Left lobe of liver (tissue), 2 donors: ENCODE results near the gene MYH7B. TPM values are rescaled to one million over a fixed set of nuclear protein-coding genes. Genes with fewer than 3 reads are reported as not detected.

Source experiments
- ATAC-seq: fragments of 200-7000 bp; cut with Tn5 transposase; one replicate; pipeline ENCODE4 v1.9.1; 2020; ENCODE audit warnings: mild to moderate bottlenecking, moderate library complexity
- DNase-seq: peaks from one replicate; pipeline ENCODE4 v3.0.0-alpha.2; 2020; ENCODE audit warnings: low spot score
- total RNA-seq: library from RNA; stranded (reverse); gene quantifications from one replicate; pipeline ENCODE4 v1.2.1, GENCODE V29; 2021
- donor health status: DM: no; HTN: no; CAD: no; lungs with moderate emphysema.
- donor health status: DM: no; HTN: yes; CAD: no.

Gene MYH7B
- total RNA-seq, 1 donor from 2014 or later = 0.45 TPM

DNA sequence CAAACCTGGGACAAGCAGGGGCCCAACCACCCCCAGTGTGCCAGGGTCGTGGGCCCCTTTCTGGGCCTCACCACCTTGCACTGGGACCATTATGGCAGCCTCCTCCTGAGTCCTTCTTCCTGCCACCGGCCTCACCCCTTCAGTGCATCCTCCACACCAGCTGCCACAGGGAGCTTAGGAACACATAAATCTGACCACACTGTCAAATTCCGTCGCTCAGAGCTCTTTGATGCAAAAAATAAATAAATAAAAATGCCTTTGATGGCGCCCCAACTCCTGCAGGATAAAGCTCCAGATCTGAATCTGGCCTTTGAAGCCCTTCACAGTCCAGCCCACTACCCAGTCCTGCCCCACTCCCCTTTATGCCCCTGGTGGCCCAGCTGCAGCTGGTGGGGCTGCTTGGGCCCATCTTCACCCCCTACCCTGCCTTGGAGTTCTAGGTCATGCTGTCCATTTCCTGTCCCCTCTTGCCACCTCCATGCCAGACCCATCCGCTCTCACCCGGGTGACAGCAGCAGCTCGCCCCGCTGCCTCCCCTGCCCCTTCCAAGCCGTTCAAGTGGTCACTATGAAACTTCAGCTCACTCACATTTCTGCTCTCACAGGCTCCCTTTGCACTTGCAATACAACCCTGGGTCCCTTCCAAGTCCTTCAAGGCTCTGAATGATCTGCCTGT, 16.0 kb downstream of the MYH7B start:
- ATAC-seq (no peak), DNase-seq (no peak)

DNA sequence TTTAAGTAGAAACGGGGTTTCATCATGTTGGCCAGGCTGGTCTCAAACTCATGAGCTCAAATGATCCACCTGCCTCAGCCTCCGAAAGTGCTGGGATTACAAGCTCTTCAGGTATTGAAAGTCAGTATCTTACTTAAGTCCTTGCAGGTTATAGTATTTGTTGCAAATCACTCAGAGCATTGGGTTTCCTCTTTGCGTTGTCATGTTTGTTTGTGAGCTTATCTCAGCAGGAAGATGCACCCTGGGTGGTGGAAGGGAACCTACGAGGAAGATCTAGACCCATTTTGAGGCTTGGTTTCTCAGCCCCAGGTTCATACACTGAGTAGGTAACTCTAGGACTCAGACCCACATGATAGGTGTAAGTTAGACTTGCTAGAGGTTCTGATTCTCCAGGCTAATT, 18.6 kb downstream of the MYH7B start:
- DNase-seq (no peak), ATAC-seq (no peak)

DNA sequence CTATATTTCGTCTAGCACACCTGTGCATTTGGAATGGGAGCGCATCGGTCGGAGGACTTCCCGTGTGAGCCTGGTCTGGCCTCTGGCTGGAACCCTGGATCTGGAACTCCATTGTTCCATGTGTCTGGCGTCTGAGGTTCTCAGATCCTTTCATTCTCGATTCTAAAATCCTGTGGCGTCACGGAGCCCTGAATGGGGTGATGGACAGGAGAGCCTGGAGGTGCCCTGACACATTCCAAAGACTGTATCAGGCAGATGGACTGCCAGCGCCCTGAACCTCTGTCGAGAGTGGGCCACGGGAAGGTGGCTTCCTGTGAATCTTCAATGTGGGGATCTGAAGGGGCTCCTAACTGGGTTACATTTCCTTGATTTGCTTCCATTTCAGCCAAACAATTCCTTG, 20.6 kb downstream of the MYH7B start:
- no peak for DNase-seq
- no peak for ATAC-seq

DNA sequence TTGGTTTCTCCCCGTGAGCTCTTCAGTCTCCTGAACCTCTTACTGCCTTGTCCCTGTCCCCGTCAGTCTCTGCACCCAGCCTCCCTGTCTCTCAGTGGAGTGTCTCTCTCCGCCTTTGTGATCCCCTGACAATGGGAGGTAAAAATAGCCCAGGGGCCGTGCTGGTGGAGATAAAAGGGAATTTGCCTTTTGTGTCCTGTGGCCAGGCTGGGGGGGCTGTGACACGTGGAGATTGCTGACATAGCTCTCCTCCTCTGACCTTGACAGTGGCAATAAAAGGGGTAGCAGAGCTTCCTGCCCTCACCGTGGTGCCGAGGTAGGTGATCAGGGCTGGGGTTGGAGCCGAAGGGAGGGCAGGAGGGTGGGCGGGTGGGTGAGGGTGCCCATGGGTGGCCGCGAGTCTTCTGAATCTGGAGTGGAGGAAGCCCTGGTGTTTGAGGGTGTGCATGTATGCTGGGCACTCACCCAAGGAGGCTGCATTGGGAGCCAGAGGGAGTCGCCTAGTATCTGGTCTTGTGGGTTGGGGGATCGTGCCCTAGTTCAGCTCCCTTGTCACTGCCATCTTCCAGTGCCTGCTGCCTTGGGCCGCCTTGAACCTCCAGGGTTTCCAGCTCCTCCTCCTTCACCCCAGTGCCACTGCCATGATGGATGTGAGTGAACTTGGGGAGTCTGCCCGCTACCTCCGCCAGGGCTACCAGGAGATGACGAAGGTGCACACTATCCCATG, 21.9 kb downstream of the MYH7B start:
- DNase-seq (no peak), ATAC-seq (no peak)

DNA sequence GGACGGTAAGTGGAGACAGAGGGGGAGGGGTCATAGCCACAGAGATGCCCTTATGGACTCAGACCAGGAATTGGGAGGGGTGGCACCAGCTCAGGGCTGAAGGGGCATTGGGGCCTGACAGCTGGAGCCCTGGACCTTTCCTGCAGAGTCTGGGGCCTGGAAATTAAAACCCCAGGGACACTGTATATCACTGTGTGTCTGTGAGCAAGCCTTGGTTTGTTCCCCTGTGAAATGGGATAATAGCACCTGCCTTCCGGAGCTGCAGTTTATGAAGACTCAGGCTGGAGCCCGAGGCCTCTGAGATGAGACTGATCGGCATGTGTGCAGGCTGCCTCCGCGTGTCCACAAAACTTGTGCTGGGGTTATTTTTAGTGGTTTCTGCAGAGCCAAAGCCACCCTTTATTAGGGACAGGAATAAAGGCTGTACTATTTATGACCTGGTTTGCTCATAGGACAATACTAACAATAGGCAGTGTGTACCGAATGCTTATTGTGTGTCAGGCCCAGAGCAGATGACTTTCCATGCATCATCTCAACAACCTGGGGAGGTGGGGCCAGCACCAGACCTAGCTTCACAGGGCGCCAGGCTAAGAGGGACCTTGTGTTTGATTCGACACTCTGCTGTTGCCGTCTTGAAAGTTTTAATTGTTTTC, 22.6 kb downstream of the MYH7B start:
- DNase-seq (no peak), ATAC-seq (no peak)

DNA sequence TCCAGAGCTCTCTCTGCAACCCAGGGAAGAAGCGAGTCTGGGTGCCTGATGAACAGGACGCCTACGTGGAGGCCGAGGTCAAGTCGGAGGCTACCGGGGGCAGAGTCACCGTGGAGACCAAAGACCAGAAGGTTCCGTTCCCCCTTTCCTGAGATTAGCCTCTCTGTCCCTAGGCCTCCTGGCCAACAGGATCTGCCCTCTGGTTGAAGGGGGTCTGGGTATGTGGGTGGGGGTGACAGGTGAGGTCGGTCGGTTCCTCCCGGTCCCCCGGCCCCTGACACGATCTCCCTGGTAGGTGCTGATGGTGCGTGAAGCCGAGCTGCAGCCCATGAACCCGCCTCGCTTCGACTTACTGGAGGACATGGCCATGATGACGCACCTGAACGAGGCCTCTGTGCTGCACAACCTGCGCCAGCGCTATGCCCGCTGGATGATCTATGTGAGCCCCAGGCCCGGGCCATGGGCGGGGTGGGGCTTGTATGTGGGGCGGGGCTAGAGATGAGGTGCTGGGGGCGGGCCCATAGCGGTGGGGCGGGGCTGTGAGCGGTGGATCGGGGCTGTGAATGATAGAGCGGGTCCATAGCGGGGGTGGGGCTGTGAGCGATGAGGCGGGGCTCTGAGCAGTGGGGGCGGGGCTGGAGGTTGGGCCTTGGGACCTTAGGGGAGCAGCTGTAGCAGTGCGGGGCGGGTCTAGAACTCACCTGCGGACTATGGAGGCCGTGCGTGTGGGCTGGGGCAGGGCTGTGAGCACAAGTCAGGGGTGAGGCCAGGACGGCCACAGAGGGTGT, 23.9 kb downstream of the MYH7B start:
- DNase-seq (no peak), ATAC-seq (no peak)

DNA sequence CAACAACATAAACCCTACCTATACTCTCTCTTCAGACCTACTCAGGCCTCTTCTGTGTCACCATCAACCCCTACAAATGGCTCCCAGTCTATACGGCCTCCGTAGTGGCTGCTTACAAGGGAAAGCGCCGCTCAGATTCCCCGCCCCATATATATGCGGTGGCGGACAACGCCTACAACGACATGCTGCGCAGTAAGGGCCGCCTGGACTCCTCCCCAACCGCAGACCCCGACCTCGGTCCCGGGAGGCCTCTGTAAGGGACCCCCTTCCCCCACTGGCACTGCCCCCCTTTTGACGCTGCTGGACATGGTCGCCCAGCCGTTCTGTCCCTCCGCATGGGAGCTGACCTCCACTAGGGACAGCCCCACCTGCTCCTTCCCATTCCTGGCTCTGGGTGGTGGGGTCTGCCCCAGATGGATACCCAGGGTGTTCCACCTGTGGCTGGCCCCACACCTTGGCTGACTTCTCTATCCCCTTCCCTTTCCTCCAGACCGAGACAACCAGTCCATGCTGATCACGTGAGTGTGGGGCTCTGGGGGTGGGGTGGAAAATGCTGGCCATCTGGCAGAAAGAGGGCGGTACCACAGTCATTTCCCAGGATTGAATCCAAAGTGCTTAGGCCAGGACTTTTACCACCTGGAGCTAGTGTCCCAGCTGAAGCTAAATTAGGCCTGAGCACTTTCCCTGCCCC, 25.0 kb downstream of the MYH7B start:
- no peak for ATAC-seq
- no peak for DNase-seq

DNA sequence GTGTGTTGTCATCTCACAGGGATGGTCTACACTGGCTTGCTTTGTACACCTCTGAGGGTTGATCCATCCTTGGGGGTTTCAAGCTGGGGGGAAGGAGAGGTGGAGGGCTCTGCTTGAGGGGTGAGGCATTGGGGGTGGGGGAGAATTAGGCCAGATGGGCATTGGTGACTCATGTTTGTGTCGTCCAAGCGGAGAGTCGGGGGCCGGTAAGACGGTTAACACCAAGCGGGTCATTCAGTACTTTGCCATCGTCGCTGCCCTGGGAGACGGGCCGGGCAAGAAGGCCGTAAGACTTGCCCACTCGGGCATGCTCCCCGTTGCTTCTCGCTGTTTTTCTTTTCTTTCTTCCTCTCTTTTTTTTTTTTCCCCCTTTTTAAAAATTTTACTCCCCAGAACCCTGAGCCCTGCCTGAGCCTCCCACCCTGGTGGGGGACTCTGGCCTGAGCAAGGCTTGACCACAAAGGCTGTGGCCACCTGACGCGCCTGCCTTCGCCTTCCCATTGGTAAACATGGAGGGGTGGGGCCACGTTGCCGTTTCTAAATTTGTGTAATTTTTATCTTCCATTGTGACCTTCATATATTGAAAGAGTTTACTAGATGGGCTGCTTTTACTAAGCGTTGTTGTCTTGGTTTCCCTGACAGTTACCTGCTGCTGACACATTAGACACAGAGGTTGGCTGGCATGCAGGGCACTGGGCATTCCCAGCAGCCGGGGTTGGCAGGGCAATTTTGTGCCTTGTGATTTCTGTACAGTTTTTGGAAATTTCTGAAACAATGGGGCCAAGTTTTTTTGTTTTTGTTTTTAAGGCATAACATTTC, 26.8 kb downstream of the MYH7B start:
- DNase-seq (no peak), ATAC-seq (no peak)

DNA sequence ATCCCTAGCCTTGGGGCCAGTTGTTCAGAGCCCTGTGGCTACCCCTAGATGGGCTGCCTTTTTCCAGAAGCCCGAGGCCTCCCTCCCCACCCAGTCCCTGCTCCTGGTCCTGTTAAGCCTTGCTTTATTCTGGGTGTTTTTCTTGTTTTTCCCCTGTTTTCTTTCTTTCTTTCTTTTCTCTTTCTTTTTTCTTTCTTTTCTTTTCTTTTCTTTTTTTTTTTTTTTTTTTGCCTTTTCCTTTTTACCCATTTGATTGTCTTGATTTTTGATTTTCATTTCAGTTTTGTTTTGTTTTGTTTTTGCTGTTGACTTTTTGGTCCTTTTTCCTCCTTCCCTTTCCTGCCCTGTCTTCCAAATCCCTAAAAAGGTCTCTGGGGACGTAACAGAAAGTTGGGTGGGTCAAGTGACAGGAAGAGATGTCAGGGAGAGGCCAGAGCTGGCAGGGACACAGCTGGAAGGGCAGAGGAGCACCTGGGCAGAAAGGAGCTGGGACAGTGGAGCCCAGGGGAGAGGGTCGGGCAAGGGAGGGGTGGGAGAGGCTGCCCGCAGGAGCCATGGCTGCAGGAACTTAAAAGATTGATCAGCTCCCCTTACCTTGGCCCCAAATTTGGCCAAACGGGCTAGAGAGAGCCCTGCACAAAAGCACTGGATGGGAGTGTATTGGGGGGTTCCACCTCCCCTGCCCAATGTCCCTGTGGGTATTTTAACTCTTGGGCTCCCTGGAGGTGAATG, 27.6 kb downstream of the MYH7B start:
- ATAC-seq (no peak), DNase-seq (no peak)

DNA sequence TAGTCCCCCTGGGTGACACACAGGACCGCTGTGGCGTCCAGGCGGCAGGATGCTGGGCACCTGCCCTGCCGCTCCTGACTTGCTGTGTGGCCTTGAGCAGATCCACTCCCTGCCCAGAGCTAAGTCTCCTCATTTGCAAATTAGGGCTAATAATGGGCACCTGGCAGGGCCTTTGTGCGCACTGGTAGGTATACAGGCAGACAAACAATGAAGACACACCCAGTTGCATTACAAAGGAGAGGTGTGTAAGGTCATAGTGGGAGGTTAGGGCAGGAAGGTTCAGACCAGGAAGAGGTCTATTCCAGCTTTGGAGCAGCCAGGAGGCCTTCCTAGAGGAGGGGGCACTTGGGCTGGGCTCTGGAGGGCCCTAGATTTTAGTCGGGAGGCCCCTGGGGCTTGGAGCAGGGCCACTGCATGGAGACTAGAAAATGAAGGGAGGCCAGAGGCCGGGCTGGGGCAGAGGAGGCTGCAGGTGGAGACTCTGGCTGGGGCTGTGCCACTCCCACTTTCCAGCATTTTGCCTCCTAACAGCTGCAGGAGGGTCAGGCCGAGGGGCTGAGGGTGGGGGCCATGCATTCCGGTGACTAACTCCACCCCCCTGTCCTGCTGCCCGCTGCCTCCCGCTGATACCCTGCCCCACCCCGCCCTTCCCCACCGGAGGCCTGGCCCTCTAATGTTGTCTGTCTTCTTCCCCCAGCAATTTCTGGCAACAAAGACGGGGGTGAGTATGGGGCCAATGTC, 28.5 kb downstream of the MYH7B start:
- ATAC-seq (no peak), DNase-seq (peak; percentile 45)

DNA sequence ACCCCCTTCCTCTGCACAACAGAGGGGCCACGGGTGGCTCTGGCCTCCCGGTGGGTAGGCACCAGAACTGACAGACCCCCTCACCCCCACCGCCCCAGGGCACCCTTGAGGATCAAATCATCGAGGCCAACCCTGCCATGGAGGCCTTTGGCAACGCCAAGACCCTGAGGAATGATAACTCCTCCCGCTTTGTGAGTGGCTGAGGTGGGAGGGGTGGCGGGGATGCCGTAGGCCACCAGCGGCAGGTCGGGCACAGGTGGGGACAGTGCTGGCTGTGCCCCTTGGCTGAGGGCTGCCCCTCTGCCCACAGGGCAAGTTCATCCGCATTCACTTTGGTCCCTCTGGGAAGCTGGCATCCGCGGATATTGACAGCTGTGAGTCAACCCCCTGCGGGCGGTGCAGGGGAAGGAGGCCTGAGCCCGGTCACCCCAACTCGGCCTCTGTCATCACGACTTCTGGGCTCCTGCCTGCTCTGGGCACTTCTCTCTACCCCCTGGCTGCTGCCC, 29.1 kb downstream of the MYH7B start:
- ATAC-seq (no peak), DNase-seq (no peak)

DNA sequence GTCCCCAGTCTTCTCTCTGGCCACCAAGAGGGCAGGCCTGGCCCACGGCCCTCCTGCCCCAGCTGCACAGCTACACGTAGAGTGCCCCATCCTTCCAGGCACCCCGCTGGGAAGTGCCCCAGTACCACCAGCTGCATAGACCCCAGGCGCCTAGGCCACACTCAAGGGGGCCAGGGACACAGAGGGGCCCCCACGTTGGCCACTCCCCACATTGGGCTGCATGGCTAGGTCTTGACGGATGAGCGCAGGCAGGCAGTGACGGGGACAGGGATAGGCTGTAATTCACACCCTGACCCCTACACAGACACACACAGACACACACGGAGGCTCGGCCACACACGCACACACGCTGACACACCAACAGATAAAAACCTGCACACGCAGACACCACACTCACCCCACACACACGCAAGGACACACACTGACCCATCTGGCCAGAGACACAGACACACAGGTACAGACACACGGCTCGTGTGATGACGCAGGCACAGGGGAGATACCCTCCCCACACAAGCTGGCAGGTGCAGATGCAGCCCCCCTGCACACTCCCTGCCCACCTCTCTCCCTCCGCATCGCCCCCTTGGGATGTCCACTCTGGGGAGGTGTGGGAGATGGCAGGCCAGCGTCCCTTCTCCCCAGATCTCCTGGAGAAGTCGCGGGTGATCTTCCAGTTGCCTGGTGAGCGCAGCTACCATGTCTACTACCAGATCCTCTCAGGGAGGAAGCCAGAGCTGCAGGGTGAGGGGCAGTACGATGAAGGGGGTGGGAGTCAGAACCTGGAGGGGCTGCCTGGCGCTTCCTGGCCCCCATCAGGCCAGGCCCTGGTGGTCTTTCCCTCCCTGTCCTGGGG, 30.0 kb downstream of the MYH7B start:
- ATAC-seq (no peak), DNase-seq (no peak)

DNA sequence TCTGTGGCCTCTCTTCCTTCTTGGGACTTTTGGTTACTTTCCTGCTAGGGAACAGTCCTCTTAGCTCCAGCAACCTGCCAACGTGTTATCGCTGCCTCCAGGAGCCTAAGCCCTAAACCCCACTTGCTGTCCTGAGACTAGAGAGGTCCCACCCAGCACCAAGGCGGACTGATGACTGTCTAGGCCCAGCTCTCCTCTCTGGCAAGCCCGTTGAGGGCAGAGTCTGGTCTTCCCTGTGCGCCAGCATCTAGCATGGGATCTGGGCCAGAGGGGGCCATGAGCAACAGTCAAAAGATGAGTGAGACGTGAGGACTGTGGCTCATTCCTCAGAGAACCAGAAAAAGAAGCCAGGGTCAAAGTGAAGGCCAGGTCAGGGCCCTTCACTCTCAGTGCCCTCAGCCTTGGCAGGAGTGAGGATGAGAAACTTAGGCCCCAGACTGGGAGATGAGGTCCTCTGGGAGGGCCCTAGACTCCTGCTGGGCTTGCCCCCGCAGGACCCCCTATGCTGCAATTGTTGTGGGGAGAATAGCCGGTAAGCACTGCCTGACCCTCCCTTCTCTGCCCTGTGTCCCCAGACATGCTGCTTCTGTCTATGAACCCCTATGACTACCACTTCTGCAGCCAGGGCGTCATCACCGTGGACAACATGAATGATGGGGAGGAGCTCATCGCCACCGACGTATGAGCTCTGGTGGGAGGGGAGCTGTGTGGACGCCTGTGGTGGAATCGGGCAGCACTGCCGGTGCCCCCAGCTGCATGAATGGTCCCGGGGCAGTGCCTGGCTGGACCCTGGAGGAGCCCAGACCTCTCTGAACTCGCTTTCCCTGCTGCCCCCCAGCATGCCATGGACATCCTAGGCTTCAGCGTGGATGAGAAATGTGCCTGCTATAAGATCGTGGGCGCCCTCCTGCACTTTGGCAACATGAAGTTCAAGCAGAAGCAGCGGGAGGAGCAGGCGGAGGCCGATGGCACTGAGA, 30.9 kb downstream of the MYH7B start:
- DNase-seq (no peak), ATAC-seq (no peak)

DNA sequence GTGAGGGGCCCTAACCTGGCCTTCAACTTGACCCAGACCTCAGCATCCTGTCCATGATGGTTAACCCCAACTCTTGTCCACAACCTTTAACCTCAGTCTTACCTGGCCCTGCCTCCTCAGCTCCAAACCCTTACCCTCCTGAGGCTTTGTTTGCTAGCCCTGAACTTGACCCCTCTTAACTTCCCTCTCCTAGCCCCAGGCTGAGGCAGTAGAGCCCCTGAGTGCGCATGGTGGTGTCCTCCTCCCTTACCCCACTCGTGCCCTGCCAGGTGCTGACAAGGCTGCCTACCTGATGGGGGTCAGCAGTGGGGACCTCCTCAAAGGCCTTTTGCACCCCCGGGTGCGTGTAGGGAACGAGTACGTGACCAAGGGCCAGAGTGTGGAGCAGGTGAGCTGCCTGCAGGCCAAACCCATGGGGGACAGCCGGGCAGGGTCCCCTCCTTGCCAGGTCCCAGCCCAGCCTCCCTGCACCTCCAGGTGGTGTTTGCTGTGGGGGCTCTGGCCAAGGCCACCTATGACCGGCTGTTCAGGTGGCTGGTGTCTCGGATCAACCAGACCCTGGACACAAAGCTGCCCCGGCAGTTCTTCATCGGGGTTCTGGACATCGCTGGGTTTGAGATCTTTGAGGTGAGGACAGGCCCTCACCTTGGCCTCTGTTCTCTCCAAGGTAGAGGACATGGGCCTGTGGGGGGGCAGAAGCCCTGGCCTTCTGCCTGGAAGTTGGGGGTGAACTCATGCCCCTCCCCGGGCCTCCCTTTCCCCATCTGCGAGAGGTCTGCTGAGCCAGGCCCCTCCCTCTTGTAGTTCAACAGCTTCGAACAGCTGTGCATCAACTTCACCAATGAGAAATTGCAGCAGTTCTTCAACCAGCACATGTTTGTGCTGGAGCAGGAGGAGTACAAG, 31.9 kb downstream of the MYH7B start:
- DNase-seq = no peak
- peak; percentile 4 for ATAC-seq

DNA sequence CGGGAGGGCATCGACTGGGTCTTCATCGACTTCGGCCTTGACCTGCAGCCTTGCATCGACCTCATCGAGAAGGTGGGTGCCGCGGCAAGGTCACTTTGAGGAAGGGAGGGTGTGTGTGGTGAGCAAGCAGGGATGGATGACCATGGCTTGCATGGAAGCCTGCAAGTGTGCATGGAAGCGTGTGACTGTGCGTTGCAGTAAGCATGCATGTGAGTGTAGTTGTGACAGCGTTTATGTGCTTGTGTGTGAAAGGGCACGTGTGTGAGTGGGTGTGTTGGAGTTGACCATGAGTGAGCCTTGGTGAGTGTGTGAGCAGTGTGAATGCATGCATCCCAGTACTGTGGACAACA, 32.5 kb downstream of the MYH7B start:
- DNase-seq = no peak
- ATAC-seq = peak; percentile 6
